NCI-H2196 treated with DMSO at 0.1 percent for 48 hours (cell line): ENCODE measurements around the gene PADI3.
"Not testable (repeated sequence)": the region's sequence is repeated elsewhere in the genome, so short reads cannot be mapped to it uniquely, and the experiment has no call there.

Experiments
- DNase-seq: peaks from one replicate; lab custom pipeline; 2025; ENCODE audit not compliant: unreplicated experiment; lab: John Stamatoyannopoulos, UW

The PADI3 gene

DNA sequence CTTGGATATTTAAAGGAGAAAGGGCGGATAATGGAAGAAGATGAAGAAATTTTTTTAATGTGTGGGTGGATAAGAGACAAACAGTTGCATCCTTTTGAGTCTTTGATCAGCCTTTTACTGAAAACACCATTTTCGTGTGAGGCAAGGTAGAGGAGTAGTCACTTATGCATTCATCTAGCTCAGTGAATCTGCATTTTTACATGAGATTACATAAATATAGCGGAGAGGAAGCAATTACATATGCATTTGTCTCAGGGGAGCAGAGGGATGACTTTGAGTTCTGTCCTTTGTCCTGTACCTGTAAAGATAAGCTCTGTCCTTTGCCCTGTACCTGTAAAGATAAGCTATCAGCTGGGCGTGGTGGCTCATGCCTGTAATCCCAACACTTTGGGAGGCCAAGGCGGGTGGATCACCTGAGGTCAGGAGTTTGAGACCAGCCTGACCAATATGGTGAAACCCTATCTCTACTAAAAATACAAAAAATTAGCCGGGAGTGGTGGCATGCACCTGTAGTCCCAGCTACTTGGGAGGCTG, 73.0 kb downstream of the PADI3 start:
- DNase-seq = not testable (repeated sequence)

DNA sequence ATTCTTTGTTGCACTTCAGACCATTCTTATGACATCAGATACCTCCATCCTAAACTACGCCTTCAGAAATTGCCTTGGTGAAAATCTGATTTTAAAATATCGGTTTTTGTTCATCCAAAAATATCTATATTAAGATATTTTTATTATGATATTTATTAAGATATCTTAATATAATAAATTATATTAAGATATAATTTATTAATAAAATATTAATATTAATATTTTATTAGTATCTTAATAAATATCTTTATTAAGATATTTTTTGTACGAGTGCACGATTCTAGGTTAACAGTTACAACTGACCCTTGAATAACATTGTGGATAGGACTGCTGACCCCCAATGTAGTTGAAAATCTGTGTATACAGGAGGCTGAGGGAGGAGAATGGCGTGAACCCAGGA, 80.0 kb downstream of the PADI3 start:
- DNase-seq = no peak

DNA sequence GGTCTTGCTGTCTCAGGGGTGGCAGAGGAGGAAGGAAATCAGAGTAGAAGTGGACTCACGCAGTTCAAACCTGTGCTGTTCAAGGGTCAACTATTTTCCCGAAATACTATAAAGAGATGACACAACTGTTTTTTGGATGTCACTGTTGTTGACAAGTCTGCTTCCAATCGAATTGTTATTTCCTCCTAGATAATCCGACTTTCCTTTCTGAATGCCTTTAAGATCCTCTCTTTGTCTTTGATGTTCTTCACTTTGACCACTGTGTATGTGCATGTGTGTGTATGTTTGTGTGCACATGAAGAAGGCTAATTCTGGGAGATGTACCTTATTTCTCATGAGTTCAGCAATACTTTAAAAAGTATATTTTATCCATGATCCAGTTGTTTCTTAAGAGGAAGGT, 80.7 kb downstream of the PADI3 start:
- DNase-seq = no peak

DNA sequence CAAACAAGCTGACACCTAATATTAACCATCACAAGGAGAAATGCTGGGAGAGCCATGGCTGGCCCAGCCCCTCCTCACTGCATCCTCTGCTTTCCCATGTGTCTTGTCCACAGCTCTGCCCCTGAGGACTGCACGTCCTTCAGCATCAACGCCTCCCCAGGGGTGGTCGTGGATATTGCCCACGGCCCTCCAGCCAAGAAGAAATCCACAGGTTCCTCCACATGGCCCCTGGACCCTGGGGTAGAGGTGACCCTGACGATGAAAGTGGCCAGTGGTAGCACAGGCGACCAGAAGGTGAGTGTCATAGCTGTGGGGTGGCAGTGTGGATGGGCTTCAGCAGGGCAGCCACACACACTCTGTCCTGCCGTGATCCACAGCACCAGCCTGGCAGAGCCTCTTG, 82.0 kb downstream of the PADI3 start:
- DNase-seq = no peak

DNA sequence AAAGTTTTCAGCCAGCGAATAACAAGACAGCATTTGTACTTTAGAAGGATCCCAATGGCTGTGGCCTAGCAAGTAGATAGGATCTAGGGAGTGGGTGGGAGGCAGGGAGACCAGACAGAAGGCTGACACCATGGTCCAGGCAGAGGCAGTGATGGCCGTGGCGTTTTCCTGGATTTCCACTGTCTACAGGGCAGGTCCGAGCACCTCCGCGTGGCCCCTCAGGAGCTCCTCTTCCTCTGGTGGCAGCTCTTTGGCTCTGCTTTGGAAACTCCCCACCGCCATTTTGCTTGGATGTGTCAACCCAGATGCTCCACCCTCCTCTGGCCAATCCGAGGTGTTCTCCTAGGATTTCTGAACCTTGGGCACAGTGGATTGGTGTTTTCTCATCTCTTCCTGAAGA, 84.2 kb downstream of the PADI3 start:
- no peak for DNase-seq
